Measurements from ENCODE around the gene TSC1.

DNA sequence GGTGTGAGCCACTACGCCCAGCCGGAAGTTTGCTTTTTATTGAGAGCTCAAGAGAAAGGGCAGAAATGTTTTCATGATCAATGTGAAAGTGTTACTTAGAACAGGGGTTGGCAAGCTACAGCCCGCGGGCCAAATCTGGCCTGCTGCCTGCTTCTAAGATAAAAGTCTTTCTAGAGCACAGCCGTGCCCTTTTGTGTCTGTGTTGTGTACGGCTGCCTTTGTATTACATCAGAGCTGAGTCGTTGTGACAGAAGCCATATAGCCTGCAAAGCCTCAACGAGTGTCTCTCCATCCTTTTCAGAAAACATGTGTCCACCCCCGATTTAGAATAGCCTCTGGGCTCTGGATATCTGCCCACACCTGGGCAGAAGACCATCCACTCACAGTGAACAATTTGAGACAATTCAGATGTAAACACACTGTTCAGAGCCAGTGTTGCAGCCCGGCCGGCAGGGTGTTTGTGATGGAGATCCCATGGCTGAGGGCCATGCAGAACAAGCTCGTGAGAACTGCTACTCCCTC, 95.2 kb downstream of the TSC1 start:
- TF ChIP-seq, protein P1, sequence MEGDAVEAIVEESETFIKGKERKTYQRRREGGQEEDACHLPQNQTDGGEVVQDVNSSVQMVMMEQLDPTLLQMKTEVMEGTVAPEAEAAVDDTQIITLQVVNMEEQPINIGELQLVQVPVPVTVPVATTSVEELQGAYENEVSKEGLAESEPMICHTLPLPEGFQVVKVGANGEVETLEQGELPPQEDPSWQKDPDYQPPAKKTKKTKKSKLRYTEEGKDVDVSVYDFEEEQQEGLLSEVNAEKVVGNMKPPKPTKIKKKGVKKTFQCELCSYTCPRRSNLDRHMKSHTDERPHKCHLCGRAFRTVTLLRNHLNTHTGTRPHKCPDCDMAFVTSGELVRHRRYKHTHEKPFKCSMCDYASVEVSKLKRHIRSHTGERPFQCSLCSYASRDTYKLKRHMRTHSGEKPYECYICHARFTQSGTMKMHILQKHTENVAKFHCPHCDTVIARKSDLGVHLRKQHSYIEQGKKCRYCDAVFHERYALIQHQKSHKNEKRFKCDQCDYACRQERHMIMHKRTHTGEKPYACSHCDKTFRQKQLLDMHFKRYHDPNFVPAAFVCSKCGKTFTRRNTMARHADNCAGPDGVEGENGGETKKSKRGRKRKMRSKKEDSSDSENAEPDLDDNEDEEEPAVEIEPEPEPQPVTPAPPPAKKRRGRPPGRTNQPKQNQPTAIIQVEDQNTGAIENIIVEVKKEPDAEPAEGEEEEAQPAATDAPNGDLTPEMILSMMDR (conservative IDR thresholded peaks at IDR 0.05; ENCODE audit: low read depth in 2 of 2): no peak
- TF ChIP-seq NANOG (IDR thresholded peaks at IDR 0.05; ENCODE audit: borderline replicate concordance) (no peak), POLR2AphosphoS5 (IDR thresholded peaks at IDR 0.05; ENCODE audit: low read depth) (no peak), EZH2 (IDR thresholded peaks at IDR 0.05; ENCODE audit: low read depth, unreplicated experiment) (no peak), ZNF114 (CRISPR knock-in tag; IDR thresholded peaks at IDR 0.05) (no peak)

Measured in GM23338 (cell line).